HG03457 (cell line): Measurements from ENCODE around the gene CLIC3.

Source experiments
- ATAC-seq: cut with Tn5 transposase; IDR thresholded peaks from one replicate; pipeline ENCODE4 v1.9.1; 2021; ENCODE audit warnings: moderate number of reproducible peaks; ENCODE audit not compliant: unreplicated experiment

The CLIC3 gene

DNA sequence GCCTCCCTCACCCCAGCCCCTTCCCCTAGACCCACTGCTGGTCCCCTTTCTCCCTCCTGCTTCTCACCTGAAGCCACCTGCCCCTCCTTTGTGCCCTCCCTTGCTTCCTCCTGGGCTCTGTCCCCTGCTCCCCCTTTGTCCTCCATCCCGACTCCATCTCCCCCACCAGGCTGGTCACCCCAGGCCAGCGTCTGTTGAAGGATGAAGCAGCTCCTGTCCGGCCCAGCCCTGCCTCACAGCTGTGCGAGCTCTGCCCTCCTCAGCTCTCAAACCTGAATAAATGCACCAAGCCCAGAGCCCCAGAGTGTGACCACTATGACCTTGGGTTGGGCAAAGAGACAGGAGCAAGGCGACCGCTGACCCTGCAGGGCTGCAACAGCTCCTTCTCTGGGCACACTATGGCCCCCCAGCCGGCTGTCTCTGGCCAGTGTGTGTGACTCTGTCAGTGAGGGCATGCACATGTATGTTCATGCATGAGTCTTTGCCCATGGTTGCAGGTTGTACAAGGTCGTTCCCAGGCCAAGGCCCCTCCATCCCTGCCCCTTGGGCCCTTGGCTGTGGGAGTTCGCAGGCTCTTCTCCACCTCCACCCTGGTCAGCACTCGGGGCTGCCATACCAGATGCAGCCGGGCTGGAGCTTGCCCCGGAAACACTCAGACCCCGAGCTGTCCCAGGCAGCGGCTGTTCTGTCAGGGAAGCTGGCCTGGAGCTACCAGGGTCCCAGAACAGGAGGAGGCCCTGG, 41.0 kb downstream of the CLIC3 start:
- ATAC-seq: no peak

DNA sequence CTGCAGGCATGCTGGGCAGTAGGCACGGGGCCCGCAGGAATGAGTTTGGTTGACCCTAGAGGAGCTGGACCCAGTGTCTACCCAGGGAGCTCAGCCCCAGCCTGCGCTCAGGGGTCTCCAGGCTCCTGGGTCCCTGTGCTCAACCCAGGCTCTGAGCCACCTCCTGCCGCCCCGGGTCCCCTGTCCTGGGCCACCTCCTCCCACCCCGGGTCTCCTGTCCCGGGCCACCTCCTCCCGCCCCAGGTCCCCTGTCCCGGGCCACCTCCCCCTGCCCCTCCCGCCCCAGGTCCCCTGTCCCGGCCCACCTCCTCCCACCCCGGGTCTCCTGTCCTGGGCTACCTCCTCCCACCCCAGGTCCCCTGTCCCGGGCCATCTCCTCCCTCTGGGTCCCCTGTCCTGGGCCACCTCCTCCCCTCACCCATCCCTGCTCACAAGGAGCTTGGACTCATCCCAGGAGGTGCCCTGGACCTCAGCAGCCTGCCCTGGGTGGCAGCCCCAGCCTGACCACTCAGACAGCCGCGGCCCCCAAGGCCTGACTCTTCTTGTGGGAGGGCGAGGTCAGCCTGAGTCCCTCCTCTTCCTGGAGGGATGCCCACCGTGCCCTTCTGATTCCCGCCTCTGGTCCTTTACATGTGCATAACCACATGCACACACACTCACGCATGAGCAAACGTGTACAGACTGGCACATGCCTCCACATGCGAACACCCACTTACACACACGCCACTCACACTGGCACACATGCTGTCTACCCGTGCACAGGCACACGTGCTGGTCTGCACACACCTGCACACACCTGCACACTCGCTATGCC, 41.9 kb downstream of the CLIC3 start:
- ATAC-seq: no peak

DNA sequence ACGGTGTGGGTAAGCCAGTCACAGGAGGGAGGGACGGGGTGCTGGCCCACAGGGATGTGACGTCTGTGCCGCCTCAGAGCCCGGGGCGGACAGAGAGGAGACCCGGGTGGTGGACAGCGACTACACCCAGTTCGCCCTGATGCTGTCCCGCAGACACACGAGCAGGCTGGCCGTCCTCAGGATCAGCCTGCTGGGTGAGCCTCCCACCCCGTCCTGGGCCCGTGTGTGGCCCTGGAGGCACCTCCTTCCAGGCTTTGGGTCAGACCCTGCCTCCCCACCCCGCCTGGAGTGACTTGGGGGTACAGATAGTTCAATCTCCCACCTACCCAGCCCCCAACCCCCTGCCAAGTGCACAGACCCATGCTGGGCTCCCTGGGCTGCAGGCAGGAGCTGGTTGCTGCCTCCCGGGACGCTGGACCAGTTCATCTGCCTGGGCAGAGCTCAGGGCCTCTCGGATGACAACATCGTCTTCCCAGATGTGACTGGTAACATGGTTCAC, 42.5 kb downstream of the CLIC3 start:
- no peak for ATAC-seq

DNA sequence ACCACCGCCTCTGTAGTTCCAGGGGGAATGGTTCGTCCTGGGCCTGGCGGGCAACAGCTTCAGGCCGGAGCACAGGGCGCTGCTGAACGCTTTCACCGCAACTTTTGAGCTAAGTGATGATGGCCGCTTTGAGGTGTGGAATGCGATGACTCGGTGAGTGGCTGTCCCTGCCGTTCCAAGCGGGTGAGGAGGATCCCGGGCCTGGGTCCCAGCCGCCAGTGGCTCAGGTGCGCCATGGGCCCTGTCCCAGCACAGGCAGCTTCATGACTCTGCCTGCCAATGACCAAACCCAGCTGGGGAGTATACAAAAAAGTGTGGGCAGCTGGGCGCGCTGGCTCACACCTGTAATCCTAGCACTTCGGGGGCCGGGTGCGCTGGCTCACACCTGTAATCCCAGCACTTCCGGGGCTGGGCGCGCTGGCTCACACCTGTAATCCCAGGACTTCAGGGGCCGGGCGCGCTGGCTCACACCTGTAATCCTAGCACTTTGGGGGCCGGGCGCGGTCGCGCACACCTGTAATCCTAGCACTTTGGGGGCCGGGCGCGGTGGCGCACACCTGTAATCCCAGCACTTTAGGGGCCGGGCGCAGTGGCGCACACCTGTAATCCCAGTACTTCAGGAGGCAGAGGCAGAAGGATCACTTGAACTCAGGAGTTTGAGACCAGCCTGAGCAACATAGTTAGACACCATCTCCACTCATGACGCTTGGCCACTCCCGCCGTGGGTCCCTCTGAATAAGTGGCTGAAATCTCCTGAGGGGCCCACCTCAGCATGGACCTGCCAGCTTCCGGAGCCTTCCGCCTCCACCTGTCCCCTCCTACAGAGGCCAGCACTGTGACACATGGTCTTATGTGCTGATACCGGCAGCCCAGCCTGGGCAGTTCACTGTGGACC, 43.2 kb downstream of the CLIC3 start:
- no peak for ATAC-seq

DNA sequence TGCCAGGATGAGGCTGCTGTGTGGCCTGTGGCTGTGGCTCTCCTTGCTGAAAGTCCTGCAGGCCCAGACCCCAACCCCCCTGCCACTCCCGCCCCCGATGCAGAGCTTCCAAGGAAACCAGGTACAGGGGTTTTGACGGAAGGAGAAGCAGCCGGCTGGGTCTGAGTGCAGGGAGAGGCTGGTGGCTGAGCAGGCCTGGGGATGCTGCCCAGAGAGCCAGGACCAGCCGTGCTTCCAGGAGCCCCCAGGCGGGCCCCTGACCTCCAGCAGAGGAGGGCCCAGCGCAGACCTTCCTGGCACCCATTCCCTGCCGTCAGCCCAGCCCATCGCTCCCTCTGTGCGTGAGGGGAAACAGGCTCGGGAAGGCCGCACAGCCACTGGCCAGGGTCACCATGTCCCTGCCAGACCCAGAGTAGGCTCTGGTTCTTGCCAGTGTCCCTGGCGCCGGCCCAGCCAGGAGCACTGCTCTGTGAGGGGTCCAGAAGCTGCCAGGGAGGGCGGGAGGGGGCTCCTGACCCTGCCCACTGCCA, 44.0 kb downstream of the CLIC3 start:
- no peak for ATAC-seq

DNA sequence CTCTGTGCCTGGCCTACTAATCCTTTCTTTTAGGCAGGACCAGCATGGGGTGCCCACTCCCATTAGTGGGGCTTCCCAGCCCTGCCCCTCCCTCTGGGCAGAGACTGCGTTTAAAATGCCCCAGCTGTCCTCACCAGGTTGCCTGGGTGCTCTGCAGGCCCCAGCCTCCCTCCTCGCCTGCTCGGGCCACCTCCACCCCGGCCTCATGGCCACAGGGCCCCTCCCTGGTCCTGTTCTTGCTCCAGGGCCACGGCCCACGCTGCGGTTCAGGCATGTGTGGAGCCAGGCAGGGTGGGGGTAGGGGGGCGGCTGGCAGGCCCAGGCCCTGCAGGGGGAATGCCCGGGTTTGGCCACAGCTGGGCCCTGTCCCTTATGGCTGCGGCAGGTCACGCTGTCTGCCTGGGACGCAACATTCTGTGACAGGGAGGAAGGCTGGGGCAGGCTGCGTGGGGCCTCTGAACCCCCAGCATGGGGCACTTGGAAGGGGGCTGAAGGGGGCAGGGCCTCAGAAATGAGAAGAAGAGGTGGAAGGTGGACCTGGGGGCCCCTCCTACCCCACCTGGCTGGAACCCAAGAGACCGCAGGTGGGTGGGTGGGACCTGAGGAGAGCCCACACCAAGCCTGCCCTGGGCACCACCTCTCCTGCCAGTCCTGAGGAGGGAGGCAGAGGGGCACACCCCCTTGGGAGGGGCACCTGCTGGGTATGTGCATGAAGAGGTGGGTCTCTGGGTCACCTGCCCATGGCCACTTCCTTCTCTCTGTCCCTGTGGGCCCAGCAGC, 44.6 kb downstream of the CLIC3 start, which contains the start of gene LCN12:
TSS of gene LCN12 (plus strand) at position 733 of the 780 bp plus-strand sequence. CDS start 55 bp downstream, outside the sequence.
- no peak for ATAC-seq

DNA sequence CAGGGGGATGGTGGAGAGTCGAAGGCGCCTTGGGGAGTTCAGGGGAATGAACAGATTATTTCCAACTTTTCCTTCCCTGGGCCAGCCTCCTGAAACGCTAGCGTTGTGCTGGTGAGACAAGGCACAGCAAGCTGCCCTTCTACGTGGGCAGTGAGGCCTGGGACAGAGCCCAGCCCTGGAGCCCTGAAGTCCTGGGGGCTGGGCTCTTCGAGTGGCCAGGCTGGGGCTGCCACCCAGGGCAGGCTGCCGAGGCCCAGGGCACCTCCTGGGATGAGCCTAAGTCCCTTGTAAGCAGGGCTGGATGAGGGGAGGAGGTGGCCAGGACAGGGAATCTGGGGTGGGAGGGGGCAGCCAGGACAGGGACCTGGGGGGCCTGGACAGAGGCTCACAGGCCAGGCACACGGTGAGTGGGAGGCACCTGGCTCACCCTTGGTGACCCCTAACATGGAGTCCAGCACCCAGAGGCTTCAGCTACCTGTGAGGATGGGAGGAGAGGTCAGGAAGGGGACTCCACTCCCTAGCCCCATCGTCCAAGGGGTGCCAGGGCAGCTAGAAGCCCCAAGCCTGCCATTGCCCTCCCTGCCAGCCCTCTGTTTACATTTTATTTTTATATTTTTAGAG, 45.6 kb downstream of the CLIC3 start:
- ATAC-seq: no peak

DNA sequence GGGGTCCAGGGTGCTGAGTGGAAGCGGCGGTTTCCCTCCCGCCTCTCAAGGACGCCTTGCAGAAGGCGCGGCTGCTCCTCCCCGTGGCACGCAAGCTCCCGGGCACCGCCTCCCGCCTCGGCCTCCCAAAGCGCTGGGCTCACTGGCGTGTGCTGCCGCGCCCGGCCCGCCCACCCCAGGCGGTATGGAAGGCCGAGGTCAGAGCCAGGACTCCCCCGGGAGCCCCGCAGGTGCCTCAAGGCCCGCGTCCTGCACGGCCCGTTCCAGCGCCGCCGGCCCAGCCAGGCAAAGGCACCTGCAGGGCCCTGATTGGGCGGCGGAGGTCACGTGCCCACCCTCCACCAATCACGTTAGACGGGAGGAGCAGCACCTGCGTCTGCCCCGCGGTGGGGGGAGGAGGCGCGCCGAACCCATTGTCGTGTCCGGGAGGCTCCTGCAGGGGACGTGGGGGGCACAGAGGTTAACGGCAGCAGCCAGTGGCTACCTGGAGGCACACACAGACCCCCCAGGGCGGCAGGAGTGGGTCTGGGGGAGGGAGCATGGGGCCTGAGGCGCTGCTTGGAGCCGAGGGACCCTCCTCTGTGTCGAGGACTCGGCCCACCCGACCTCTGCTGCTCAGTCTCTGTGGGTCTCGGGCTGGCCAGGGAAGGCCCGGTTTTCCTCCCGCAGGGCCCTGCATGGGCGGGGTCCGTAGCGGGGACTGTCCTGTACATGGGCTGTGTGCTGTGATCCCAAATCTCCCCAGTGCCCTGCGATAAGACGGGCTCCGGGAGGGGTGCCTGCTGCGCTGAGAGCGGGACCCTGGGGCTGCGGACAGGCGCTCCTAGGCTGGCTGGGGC, 46.3 kb downstream of the CLIC3 start:
- ATAC-seq: peak; percentile 45

DNA sequence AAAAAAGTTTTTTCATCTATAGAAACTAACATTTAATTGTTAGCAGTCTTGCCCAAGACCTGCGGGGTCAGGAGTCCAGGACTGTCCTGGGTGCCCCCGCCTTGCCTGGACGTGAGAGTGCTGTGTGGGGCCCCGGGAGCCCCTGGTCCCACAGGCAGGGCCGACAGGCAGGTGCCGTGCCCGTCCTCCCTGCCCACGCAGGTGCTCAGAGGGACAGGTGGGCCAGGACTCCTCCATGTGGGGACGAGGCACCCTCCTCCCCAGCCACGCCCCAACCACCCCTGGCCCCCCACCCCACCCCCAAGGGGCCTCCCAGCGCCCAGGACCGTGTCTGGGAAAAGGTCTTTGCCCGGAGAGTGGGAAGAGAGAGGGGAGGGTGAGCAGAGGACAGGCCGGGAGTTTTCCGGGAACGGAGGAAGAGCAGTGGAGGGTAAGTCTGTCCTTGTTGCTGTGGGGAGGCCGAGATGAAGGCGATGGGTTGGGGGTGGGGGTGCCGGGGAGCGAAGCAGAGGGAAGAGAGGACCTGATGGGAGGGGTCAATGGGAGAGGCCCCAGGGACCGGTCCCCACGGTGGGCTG, 47.0 kb downstream of the CLIC3 start:
- no peak for ATAC-seq

DNA sequence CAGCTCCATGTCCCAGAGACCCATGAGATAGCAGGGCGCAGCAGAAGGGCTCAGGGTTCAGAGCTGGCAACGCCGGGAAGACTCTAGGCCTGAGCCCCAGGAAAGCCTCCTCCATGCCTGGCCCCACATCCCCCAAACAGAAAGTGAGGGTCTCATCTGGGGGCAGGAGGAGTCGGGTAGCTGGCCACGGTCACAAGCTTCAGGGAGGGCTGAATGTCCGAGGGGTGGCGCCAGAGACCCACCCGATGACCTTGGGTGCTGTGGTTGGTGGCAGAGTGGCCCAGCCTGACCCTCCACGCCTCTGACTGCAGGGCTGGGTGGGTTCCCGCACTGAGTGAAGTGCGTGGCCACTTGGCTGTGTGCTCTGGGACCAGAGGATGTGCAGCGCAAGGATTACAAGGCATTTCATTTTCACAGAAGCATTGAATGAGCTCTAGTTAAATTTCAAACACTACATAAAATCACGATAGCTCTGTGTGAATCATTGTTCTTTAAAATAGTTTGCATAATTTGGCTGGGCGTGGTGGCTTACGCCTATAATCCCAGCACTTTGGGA, 48.3 kb downstream of the CLIC3 start:
- ATAC-seq: no peak

DNA sequence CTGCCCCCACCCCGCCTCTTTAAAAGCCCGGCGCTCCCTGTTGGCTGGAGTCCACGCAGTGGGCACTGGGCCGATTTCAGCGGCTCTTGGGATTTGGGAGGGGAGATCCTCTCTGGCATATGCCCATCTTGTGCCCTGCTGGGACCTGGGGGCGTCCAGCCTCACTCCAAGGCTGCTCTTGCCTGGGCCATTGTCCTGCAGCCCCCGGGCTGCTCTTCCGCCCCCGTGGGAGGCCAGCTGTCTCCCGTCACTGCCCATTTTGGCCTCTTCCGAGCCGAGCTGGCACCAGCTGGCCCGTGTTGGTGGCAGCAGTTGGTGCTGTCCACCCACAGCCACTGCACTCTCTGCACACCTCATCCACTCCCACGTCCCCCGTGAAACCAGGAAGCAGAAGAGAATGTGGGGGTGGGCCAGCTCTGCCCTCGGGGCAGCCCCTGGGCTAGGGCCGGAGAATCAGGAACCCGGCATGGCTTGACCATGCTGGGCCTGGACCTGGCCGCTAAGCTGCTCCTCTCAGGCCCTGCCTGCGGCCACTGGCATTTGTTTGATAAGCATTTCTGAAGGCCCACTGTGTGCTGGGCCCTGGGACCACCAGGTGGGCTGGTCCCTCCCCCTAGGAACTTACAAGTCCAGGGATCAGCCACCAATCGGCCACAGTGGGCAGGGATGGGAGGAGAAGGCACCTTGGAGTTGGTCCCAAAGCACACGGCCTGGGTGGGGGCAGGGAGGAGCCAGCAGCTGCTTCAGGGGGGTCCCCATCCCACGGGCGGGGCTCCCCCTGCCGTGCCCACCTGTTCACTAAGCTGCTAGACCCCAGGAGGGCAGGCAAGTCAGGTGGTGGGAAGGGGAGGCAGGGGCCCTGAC, 49.1 kb downstream of the CLIC3 start:
- no peak for ATAC-seq

DNA sequence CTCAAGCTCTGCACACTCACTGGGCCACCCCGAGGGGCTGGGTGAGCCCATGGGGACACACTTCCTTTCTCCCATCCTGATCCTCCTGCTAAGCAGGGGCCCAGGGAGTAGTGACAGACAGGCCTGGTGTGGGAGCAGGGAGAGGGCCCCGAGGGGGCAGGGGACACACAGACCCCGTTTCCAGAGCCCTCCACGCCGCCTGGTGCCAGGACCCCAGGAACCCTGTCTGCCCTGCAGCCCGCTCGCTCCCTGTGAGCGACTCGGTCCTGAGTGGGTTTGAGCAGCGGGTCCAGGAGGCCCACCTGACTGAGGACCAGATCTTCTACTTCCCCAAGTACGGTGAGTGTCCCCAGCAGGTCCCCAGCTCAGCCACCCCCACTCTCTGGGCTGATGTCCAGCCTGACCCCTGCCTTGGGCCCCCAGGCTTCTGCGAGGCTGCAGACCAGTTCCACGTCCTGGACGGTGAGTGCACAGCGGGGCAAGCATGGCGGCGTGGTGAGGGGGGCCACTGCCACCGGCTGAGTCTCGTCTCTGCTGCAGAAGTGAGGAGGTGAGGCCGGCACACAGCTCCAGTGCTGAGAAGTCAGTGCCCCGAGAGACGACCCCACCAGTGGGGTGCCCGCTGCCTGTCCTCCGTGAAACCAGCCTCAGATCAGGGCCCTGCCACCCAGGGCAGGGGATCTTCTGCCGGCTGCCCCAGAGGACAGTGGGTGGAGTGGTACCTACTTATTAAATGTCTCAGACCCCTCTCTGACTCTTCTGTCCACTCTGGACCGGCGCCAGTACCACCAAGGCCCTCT, 49.9 kb downstream of the CLIC3 start:
- ATAC-seq: no peak

DNA sequence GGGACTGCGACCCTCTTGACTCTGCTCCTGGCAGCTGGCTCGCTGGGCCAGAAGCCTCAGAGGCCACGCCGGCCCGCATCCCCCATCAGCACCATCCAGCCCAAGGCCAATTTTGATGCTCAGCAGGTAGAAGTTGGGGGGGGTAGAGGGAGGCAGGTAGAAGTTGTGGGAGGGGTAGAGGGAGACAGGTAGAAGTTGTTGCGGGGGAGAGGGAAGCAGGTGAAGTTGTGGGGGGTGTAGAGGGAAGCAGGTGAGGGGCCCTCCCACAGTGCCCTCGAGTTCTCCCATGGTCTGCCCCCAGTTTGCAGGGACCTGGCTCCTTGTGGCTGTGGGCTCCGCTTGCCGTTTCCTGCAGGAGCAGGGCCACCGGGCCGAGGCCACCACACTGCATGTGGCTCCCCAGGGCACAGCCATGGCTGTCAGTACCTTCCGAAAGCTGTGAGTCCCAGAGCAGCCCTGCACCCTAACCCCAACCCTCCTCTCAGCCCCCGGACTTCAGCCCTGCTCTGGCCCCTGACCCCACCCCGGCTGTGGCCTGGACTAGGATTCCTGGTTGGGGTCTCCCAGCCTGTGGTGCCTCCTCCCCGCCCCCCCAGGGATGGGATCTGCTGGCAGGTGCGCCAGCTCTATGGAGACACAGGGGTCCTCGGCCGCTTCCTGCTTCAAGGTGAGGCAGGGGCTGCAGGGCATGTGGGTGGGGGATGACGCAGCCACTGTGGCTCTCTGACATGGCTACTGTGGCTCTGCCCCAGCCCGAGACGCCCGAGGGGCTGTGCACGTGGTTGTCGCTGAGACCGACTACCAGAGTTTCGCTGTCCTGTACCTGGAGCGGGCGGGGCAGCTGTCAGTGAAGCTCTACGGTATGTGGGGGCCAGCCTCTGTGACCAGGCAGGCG, 50.8 kb downstream of the CLIC3 start:
- no peak for ATAC-seq
